Measurements from ENCODE around the gene HAP1.

DNA sequence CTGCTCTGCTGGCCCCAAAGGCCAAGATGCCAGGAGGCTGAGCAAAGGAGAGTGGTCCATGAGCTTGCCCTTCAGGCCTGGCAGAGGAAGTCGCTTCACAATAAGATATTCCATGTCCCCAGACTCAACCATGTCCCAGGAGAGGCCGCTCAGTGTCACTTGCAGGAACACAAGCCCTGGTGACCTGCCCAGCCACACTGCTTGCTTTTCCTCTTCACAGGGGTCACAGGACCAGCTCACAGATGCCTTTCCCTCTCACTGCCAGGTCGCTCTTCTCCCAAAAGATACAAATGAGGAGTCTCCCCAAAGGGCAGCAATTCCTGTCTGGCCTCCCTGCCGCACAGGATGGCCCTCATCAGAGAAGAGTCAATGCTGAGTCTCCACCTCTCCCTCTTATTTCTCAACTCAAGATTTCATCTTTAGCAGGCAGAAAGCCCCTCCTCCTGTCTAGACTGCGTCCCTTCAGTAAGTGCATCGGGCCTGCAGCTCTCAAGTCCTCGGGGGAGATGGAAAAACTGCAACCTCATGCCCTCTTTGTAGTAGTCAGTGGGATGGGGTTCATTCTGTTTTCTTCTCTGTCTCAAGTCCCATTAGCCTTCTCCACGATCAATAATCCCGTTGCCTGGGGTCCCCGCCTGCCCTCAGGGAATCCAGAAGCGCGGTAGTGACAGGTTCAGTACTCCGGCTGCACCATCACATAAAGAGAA lies 47.1 kb upstream of the HAP1 start:
- TF ChIP-seq POLR2A (IDR thresholded peaks at IDR 0.05; ENCODE audit: low read length) (no peak), GATA1 (IDR thresholded peaks at IDR 0.05; ENCODE audit: low read depth, low read length) (no peak)
